ENCODE measurements around the gene NUP160.

DNA sequence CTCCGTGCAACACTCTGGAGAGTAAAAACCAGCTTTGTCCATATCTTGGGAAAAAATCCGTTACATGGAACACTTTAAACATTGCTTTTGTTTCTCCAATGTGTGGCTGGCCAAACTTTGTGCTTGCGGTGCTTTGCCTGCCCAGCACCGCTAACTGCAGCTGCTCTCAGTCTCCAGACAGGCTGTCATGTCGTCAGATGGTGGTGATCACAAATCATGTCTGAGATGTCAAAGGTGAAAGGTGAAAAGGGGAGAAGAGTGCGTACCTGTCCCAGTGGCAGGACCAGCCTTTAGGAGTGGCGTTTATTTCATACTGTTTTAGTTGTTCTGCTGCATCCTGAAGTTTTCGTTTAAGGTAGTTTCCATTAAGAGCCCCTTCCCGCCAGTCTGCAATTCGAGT lies 115.9 kb downstream of the NUP160 start:
- TF ChIP-seq POLR2A (IDR thresholded peaks at IDR 0.05; ENCODE audit: low read length) = no peak
- no peak for TF ChIP-seq GATA1 (IDR thresholded peaks at IDR 0.05; ENCODE audit: low read depth, low read length)

Data from erythroblast (primary cell).